HEK293T (cell line): Measurements from ENCODE around the gene SEL1L3.

ENCODE experiments used
- CTCF ChIA-PET: fragments of 350-600 bp; formaldehyde crosslinking; extraction: SDS; loops from one replicate; lab custom pipeline; 2021; ENCODE audit warnings: antibody characterized with exemption, inconsistent platforms; lab: Yijun Ruan, JAX
- POLR2A ChIA-PET: fragments of 350-600 bp; formaldehyde crosslinking; extraction: SDS; loops from one replicate; lab custom pipeline; 2020; ENCODE audit warnings: antibody characterized with exemption, inconsistent platforms; lab: Yijun Ruan, JAX
- DNase-seq: peaks from one replicate; pipeline ENCODE4 v3.0.0; 2012; ENCODE audit warnings: mixed read lengths; ENCODE audit errors: extremely low spot score
- ARNT ChIP-seq: fragments of 450-650 bp; IDR thresholded peaks from 2 replicates; pipeline ENCODE4 v1.6.1; 2017; ENCODE audit warnings: mild to moderate bottlenecking
- BHLHE40 ChIP-seq: fragments of 450-650 bp; IDR thresholded peaks from 2 replicates; pipeline ENCODE4 v1.6.1; 2016; ENCODE audit warnings: mild to moderate bottlenecking, moderate library complexity, borderline replicate concordance
- CTBP1 ChIP-seq: fragments of 450-650 bp; IDR thresholded peaks from 2 replicates; pipeline ENCODE4 v1.6.1; 2016; ENCODE audit warnings: borderline replicate concordance
- ELF4 ChIP-seq: fragments of 450-650 bp; IDR thresholded peaks from 2 replicates; pipeline ENCODE4 v1.6.1; 2017; ENCODE audit warnings: antibody characterized with exemption
- FOXA1 ChIP-seq: fragments of 450-650 bp; IDR thresholded peaks from 2 replicates; pipeline ENCODE4 v1.6.1; 2016; ENCODE audit warnings: mild to moderate bottlenecking
- FOXK2 ChIP-seq: fragments of 450-650 bp; IDR thresholded peaks from 2 replicates; pipeline ENCODE4 v1.6.1; 2016; ENCODE audit warnings: mild to moderate bottlenecking
- FOXM1 ChIP-seq: fragments of 450-650 bp; IDR thresholded peaks from 2 replicates; pipeline ENCODE4 v1.6.1; 2017; ENCODE audit warnings: mild to moderate bottlenecking, borderline replicate concordance
- HDGF ChIP-seq: fragments of 450-650 bp; IDR thresholded peaks from 2 replicates; pipeline ENCODE4 v1.6.1; 2017; ENCODE audit warnings: antibody characterized with exemption, borderline replicate concordance
- L3MBTL2 ChIP-seq: fragments of 450-650 bp; conservative IDR thresholded peaks from 2 replicates; pipeline ENCODE4 v1.6.1; 2016; ENCODE audit warnings: mild to moderate bottlenecking
- LEF1 ChIP-seq: fragments of 450-650 bp; IDR thresholded peaks from 2 replicates; pipeline ENCODE4 v1.6.1; 2017; ENCODE audit warnings: mild to moderate bottlenecking, borderline replicate concordance
- NFRKB ChIP-seq: fragments of 450-650 bp; IDR thresholded peaks from 2 replicates; pipeline ENCODE4 v1.6.1; 2016; ENCODE audit warnings: mild to moderate bottlenecking, moderate library complexity
- PKNOX1 ChIP-seq: fragments of 450-650 bp; IDR thresholded peaks from 2 replicates; pipeline ENCODE4 v1.6.1; 2016
- SP1 ChIP-seq: fragments of 450-650 bp; IDR thresholded peaks from 2 replicates; pipeline ENCODE4 v1.6.1; 2017
- SUZ12 ChIP-seq: fragments of 450-650 bp; IDR thresholded peaks from 2 replicates; pipeline ENCODE4 v1.6.1; 2016; ENCODE audit warnings: mild to moderate bottlenecking
- TARDBP ChIP-seq: fragments of 450-650 bp; IDR thresholded peaks from 2 replicates; pipeline ENCODE4 v1.6.1; 2016
- ZNF384 ChIP-seq: fragments of 450-650 bp; IDR thresholded peaks from 2 replicates; pipeline ENCODE4 v1.6.1; 2016

The SEL1L3 gene

GRCh38 chr4:25903900-25904747 lies 41.3 kb upstream of the SEL1L3 start:
- ChIA-PET POLR2A (interaction anchor here (0.8 kb wide), 1 partner anchor 10 kb away, joined by 3 read pairs; the partner anchor contains the start of gene SMIM20), CTCF (no interaction called here)
- no peak for DNase-seq
- no peak for TF ChIP-seq TARDBP
- TF ChIP-seq FOXK2: no peak
- no peak for TF ChIP-seq BHLHE40
- no peak for TF ChIP-seq ELF4
- no peak for TF ChIP-seq SUZ12
- TF ChIP-seq CTBP1: no peak
- TF ChIP-seq FOXM1: no peak
- no peak for TF ChIP-seq PKNOX1
- TF ChIP-seq NFRKB: no peak
- no peak for TF ChIP-seq SP1
- TF ChIP-seq L3MBTL2: no peak
- no peak for TF ChIP-seq HDGF
- no peak for TF ChIP-seq ARNT

- CTCF ChIA-PET: no interaction called here
- no peak for DNase-seq
- TF ChIP-seq FOXA1 (no peak), TARDBP (no peak), LEF1 (no peak), ZNF384 (no peak), HDGF (no peak)
- POLR2A ChIA-PET: interaction anchor here (0.9 kb wide), 1 partner anchor 13 kb away, joined by 3 read pairs; no protein-coding TSS in a partner anchor
These were observed 38.2 kb upstream of the SEL1L3 start for GRCh38 chr4:25901030-25901430.

GRCh38 chr4:25900310-25900709 lies 37.5 kb upstream of the SEL1L3 start:
- CTCF ChIA-PET: no interaction called here
- no peak for TF ChIP-seq BHLHE40
- TF ChIP-seq FOXM1: no peak
- TF ChIP-seq PKNOX1: no peak
- TF ChIP-seq SUZ12: no peak
- no peak for DNase-seq
- POLR2A ChIA-PET: interaction anchor here (0.9 kb wide), 1 partner anchor 13 kb away, joined by 3 read pairs; no protein-coding TSS in a partner anchor

- CTCF ChIA-PET: interaction anchor here (0.6 kb wide), 2 partner anchors 95 to 1323 kb away, joined by 3 read pairs; no protein-coding TSS in a partner anchor
- DNase-seq: no peak
- POLR2A ChIA-PET: no interaction called here
- no peak for TF ChIP-seq BHLHE40
- TF ChIP-seq SUZ12: no peak
- TF ChIP-seq SP1: no peak
- no peak for TF ChIP-seq ARNT
- no peak for TF ChIP-seq CTBP1
- TF ChIP-seq TARDBP: no peak
- TF ChIP-seq FOXM1: no peak
- no peak for TF ChIP-seq PKNOX1
- TF ChIP-seq ZNF384: no peak
- TF ChIP-seq L3MBTL2: no peak
- TF ChIP-seq FOXK2: no peak
- no peak for TF ChIP-seq HDGF
- no peak for TF ChIP-seq FOXA1
These were observed 34.2 kb upstream of the SEL1L3 start for GRCh38 chr4:25896776-25897539.

GRCh38 chr4:25892796-25893195 lies 30.0 kb upstream of the SEL1L3 start:
- ChIA-PET POLR2A (no interaction called here), CTCF (no interaction called here)
- no peak for DNase-seq
- no peak for TF ChIP-seq L3MBTL2
- no peak for TF ChIP-seq ARNT
- TF ChIP-seq NFRKB: no peak
- TF ChIP-seq SP1: no peak
- TF ChIP-seq HDGF: no peak
- TF ChIP-seq ZNF384: no peak
- no peak for TF ChIP-seq LEF1
- no peak for TF ChIP-seq PKNOX1
- TF ChIP-seq ELF4: no peak
- TF ChIP-seq SUZ12: no peak
- TF ChIP-seq CTBP1: no peak
- TF ChIP-seq FOXM1: no peak
- TF ChIP-seq TARDBP: no peak
- TF ChIP-seq FOXA1: no peak
- no peak for TF ChIP-seq FOXK2
- no peak for TF ChIP-seq BHLHE40
